Measurements from ENCODE around the gene SLC3A2.
"Not testable (repeated sequence)": the region's sequence is repeated elsewhere in the genome, so short reads cannot be mapped to it uniquely, and the experiment has no call there.

SLC3A2 gene

GRCh38 chr11:62930666-62931065 lies 50.0 kb downstream of the SLC3A2 start:
- no peak for DNase-seq (ENCODE audit: low spot score)

- no peak for DNase-seq (ENCODE audit: low spot score)
Observed at GRCh38 chr11:62931499-62932278, 51.0 kb downstream of the SLC3A2 start.

GRCh38 chr11:62933285-62933684 lies 52.6 kb downstream of the SLC3A2 start:
- no peak for DNase-seq (ENCODE audit: low spot score)

GRCh38 chr11:62933750-62934495 lies 53.2 kb downstream of the SLC3A2 start:
- no peak for DNase-seq (ENCODE audit: low spot score)

- no peak for DNase-seq (ENCODE audit: low spot score)
Observed at GRCh38 chr11:62934496-62934785, 53.7 kb downstream of the SLC3A2 start.

- not testable (repeated sequence) for DNase-seq (ENCODE audit: low spot score)
Observed at GRCh38 chr11:62937528-62937927, 56.8 kb downstream of the SLC3A2 start.
